Neural cell (in vitro differentiated cells): Measurements from ENCODE around the gene SMARCC1. TPM values are rescaled to one million over a fixed set of nuclear protein-coding genes. Genes with fewer than 3 reads are reported as not detected.

ENCODE experiments used
- H2AFZ ChIP-seq: fragments of 200-600, 300-800 bp; sonication (generic), shearing (Covaris generic); 2 replicates; pipeline ENCODE4 v1.6.0; 2014; ENCODE audit warnings: low read depth, mild to moderate bottlenecking, antibody characterized with exemption, low read length, moderate library complexity
- H3F3A ChIP-seq: fragments of 200-600 bp; shearing (Covaris generic); 2 replicates; pipeline ENCODE4 v1.6.1; 2016; ENCODE audit warnings: mild to moderate bottlenecking, moderate library complexity, mixed read lengths, antibody characterized with exemption, low read length; ENCODE audit not compliant: insufficient read depth, poor library complexity, severe bottlenecking
- H3K27ac ChIP-seq: fragments of 200-600, 300-800 bp; sonication (generic), shearing (Covaris generic); 2 replicates; pipeline ENCODE4 v1.5.1; 2014; ENCODE audit warnings: mild to moderate bottlenecking, low read length, moderate library complexity
- H3K27me3 ChIP-seq: fragments of 300-800, 200-600 bp; sonication (generic), shearing (Covaris generic); 2 replicates; pipeline ENCODE4 v1.6.0; 2014; ENCODE audit warnings: mild to moderate bottlenecking, low read depth, low read length, moderate library complexity; ENCODE audit not compliant: insufficient read depth
- H3K36me3 ChIP-seq: fragments of 300-800, 200-600 bp; sonication (generic), shearing (Covaris generic); 2 replicates; pipeline ENCODE4 v1.5.1; 2014; ENCODE audit warnings: mild to moderate bottlenecking, antibody characterized with exemption, low read length, moderate library complexity; ENCODE audit not compliant: insufficient read depth
- H3K4me2 ChIP-seq: fragments of 300-800, 200-600 bp; sonication (generic), shearing (Covaris generic); 2 replicates; pipeline ENCODE4 v1.6.0; 2014; ENCODE audit warnings: mild to moderate bottlenecking, low read length
- H3K4me3 ChIP-seq: fragments of 300-800, 200-600 bp; sonication (generic), shearing (Covaris generic); 2 replicates; pipeline ENCODE4 v1.5.1; 2014; ENCODE audit warnings: mild to moderate bottlenecking, low read length, moderate library complexity
- H3K79me2 ChIP-seq: fragments of 200-600 bp; shearing (Covaris generic); replicated peaks from 2 replicates; pipeline ENCODE4 v1.6.0; 2014; ENCODE audit warnings: mild to moderate bottlenecking, low read length, moderate library complexity; ENCODE audit not compliant: insufficient read depth
- H3K9ac ChIP-seq: fragments of 300-800, 200-600 bp; sonication (generic), shearing (Covaris generic); 2 replicates; pipeline ENCODE4 v1.6.1; 2016; ENCODE audit warnings: mild to moderate bottlenecking, low read length, mixed read lengths
- H3K9me2 ChIP-seq: fragments of 200-600 bp; shearing (Covaris generic); 2 replicates; pipeline ENCODE4 v1.6.1; 2016; ENCODE audit warnings: mild to moderate bottlenecking, low read length, mixed read lengths; ENCODE audit not compliant: insufficient read depth
- H3K9me3 ChIP-seq: fragments of 200-600, 300-800 bp; sonication (generic), shearing (Covaris generic); 2 replicates; pipeline ENCODE4 v1.6.1; 2016; ENCODE audit warnings: mild to moderate bottlenecking, mixed run types, low read length, moderate library complexity, mixed read lengths
- H4K20me1 ChIP-seq: fragments of 200-600 bp; shearing (Covaris generic); 2 replicates; pipeline ENCODE4 v1.6.1; 2016; ENCODE audit warnings: mild to moderate bottlenecking, mixed run types; ENCODE audit not compliant: insufficient read depth
- EP300 ChIP-seq: fragments of 450-650 bp; conservative IDR thresholded peaks from 2 replicates; pipeline ENCODE4 v1.6.1; 2014; ENCODE audit warnings: antibody characterized with exemption, mild to moderate bottlenecking, moderate library complexity; ENCODE audit not compliant: poor library complexity, severe bottlenecking
- EZH2 ChIP-seq: fragments of 200-600, 300-800 bp; shearing (Covaris generic), sonication (generic); IDR thresholded peaks from 2 replicates; pipeline ENCODE4 v1.6.1; 2014; ENCODE audit warnings: antibody characterized with exemption, low read length, borderline replicate concordance, mild to moderate bottlenecking; ENCODE audit not compliant: insufficient read depth, poor library complexity, severe bottlenecking
- MXI1 ChIP-seq: fragments of 450-650 bp; conservative IDR thresholded peaks from 2 replicates; pipeline ENCODE4 v1.6.1; 2014; ENCODE audit warnings: antibody characterized with exemption, mild to moderate bottlenecking; ENCODE audit not compliant: poor library complexity, severe bottlenecking
- POLR2AphosphoS5 ChIP-seq: IDR thresholded peaks from 2 replicates; pipeline ENCODE4 v1.6.1; 2012
- RAD21 ChIP-seq: fragments of 450-650 bp; conservative IDR thresholded peaks from 2 replicates; pipeline ENCODE4 v1.6.1; 2014; ENCODE audit warnings: antibody characterized with exemption, mild to moderate bottlenecking, moderate library complexity
- SMC3 ChIP-seq: fragments of 450-650 bp; conservative IDR thresholded peaks from 2 replicates; pipeline ENCODE4 v1.6.1; 2014; ENCODE audit warnings: antibody characterized with exemption, mild to moderate bottlenecking, moderate library complexity; ENCODE audit not compliant: poor library complexity
- TAF1 ChIP-seq: IDR thresholded peaks from 2 replicates; pipeline ENCODE4 v1.6.1; 2012; ENCODE audit warnings: low read depth
- polyA plus RNA-seq: library from polyadenylated mRNA; depleted of rRNA; stranded (reverse); fragments of >200 nt; gene quantifications from 2 replicates; pipeline ENCODE4 v1.2.3, GENCODE V29; 2014
- TF ChIP-seq, protein P1 (sequence below): fragments of 450-650 bp; IDR thresholded peaks from 2 replicates; pipeline ENCODE4 v1.5.1; 2014; ENCODE audit warnings: antibody characterized with exemption, mild to moderate bottlenecking, moderate library complexity; ENCODE audit not compliant: poor library complexity, severe bottlenecking
- TF ChIP-seq, protein P2 (sequence below): IDR thresholded peaks from 2 replicates; pipeline ENCODE4 v1.6.1; 2012; ENCODE audit warnings: borderline replicate concordance

SMARCC1 gene
- polyA plus RNA-seq, 1 donor from 2014 or later, result 29.4 TPM

DNA sequence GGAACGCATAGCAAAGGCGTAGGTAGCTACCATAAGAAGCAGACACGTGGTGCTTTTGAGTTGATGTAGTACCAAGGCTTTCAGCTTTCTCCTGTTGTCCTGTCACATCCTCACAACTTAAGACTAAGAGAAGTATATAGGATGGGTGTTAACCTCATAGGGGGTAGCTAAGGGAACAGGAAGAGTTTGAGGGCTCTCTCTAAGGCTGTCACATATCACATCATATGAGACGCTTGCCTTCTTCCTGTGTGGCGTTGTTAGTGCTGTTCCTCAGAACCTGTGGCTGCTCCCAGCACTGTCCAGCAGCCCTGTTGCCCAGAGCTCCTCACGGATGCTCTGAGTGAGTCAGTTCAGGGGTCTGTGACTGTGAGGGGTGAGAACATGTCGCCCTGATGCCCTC is 35.9 kb upstream of the SMARCC1 start:
- Histone ChIP-seq H2AFZ (no peak overlapping the region), H3K79me2 (no peaks in the 10 kb centered on the region), H3F3A (no peaks in the 10 kb centered on the region), H4K20me1 (no peaks in the 10 kb centered on the region), H3K27ac (no peak overlapping the region), H3K4me2 (no peak overlapping the region), H3K9me2 (no peaks in the 10 kb centered on the region), H3K4me3 (no peak overlapping the region), H3K9me3 (no peaks in the 10 kb centered on the region), H3K36me3 (no peaks in the 10 kb centered on the region), H3K27me3 (no peaks in the 10 kb centered on the region), H3K9ac (no peak overlapping the region)
- TF ChIP-seq RAD21 (no peak), SMC3 (no peak), EP300 (no peak), MXI1 (no peak), TAF1 (no peak), POLR2AphosphoS5 (no peak), EZH2 (no peak)
- TF ChIP-seq, protein P1, sequence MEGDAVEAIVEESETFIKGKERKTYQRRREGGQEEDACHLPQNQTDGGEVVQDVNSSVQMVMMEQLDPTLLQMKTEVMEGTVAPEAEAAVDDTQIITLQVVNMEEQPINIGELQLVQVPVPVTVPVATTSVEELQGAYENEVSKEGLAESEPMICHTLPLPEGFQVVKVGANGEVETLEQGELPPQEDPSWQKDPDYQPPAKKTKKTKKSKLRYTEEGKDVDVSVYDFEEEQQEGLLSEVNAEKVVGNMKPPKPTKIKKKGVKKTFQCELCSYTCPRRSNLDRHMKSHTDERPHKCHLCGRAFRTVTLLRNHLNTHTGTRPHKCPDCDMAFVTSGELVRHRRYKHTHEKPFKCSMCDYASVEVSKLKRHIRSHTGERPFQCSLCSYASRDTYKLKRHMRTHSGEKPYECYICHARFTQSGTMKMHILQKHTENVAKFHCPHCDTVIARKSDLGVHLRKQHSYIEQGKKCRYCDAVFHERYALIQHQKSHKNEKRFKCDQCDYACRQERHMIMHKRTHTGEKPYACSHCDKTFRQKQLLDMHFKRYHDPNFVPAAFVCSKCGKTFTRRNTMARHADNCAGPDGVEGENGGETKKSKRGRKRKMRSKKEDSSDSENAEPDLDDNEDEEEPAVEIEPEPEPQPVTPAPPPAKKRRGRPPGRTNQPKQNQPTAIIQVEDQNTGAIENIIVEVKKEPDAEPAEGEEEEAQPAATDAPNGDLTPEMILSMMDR, result no peak
- TF ChIP-seq, protein P2, sequence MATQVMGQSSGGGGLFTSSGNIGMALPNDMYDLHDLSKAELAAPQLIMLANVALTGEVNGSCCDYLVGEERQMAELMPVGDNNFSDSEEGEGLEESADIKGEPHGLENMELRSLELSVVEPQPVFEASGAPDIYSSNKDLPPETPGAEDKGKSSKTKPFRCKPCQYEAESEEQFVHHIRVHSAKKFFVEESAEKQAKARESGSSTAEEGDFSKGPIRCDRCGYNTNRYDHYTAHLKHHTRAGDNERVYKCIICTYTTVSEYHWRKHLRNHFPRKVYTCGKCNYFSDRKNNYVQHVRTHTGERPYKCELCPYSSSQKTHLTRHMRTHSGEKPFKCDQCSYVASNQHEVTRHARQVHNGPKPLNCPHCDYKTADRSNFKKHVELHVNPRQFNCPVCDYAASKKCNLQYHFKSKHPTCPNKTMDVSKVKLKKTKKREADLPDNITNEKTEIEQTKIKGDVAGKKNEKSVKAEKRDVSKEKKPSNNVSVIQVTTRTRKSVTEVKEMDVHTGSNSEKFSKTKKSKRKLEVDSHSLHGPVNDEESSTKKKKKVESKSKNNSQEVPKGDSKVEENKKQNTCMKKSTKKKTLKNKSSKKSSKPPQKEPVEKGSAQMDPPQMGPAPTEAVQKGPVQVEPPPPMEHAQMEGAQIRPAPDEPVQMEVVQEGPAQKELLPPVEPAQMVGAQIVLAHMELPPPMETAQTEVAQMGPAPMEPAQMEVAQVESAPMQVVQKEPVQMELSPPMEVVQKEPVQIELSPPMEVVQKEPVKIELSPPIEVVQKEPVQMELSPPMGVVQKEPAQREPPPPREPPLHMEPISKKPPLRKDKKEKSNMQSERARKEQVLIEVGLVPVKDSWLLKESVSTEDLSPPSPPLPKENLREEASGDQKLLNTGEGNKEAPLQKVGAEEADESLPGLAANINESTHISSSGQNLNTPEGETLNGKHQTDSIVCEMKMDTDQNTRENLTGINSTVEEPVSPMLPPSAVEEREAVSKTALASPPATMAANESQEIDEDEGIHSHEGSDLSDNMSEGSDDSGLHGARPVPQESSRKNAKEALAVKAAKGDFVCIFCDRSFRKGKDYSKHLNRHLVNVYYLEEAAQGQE, result no peak

DNA sequence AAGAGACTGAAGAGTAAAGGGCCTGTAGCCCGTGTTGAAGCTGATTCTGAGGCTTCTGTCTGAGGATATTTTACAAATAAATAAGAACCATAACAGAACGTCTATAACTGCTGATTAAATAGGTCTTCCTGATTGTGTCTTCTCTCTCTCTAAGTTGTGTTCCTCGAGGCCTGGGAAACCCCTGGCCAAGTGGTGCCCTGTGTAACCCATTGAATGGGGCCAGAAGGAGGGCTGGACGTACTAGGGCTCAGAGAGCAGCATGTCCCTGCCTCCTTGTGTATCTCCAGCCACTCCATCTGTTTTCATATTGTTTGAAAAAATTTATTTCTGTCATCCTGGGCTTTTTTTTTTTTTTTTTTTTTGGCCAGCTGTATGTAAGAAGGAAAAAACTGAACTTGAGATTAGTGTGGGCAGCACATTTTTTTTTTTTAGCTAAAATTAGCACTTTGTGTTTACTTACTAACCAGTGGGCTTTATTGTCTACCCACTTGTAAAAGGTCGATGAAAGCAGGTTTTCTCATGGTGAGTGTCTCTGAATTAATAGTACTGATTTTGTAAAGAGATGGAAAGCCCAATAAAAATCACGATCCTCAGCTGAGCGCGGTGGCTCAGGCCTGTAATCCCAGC is 32.0 kb upstream of the SMARCC1 start:
- Histone ChIP-seq H3K27me3 (no peaks in the 10 kb centered on the region), H3K9me3 (no peaks in the 10 kb centered on the region), H3K79me2 (peaks cover 4% of the 10 kb centered on the region), H3K27ac (no peak overlapping the region), H2AFZ (no peak overlapping the region), H4K20me1 (no peaks in the 10 kb centered on the region), H3K36me3 (peaks cover 5% of the 10 kb centered on the region), H3F3A (no peaks in the 10 kb centered on the region), H3K9me2 (no peaks in the 10 kb centered on the region), H3K4me2 (no peak overlapping the region), H3K4me3 (no peak overlapping the region), H3K9ac (no peak overlapping the region)
- TF ChIP-seq, protein P1, result no peak
- TF ChIP-seq EZH2 (no peak), TAF1 (no peak), RAD21 (no peak), EP300 (no peak), SMC3 (no peak), POLR2AphosphoS5 (no peak), MXI1 (no peak)
- TF ChIP-seq, protein P2, result no peak
